ENCODE data around the gene ADAM22.

DNA sequence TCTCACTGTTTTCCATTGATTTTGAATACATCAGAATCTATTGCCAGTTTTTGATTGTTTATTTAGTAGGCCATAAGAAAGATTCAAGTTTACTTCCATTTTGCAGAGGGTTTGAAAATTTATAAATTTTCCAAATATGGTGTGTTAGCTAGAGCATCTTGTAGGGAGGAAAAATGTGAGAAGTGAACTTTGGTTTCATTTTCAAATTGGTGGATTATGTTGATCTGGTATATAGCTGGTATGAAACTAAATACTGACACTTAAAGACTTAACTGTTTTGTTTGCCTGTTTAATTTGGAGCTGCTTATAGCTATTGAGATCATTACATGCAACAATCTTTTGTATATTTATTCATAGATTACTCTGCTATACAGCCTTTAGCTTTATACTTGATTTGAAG, 108.1 kb downstream of the ADAM22 start:
- TF ChIP-seq, protein P1, sequence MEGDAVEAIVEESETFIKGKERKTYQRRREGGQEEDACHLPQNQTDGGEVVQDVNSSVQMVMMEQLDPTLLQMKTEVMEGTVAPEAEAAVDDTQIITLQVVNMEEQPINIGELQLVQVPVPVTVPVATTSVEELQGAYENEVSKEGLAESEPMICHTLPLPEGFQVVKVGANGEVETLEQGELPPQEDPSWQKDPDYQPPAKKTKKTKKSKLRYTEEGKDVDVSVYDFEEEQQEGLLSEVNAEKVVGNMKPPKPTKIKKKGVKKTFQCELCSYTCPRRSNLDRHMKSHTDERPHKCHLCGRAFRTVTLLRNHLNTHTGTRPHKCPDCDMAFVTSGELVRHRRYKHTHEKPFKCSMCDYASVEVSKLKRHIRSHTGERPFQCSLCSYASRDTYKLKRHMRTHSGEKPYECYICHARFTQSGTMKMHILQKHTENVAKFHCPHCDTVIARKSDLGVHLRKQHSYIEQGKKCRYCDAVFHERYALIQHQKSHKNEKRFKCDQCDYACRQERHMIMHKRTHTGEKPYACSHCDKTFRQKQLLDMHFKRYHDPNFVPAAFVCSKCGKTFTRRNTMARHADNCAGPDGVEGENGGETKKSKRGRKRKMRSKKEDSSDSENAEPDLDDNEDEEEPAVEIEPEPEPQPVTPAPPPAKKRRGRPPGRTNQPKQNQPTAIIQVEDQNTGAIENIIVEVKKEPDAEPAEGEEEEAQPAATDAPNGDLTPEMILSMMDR (conservative IDR thresholded peaks at IDR 0.05; ENCODE audit: low read depth, low read length): no peak
- TF ChIP-seq RAD21 (IDR thresholded peaks at IDR 0.05; ENCODE audit: low read length): no peak
- no peak for TF ChIP-seq POLR2A (IDR thresholded peaks at IDR 0.05; ENCODE audit: low read depth, low read length)
- TF ChIP-seq SMC3 (IDR thresholded peaks at IDR 0.05; ENCODE audit: low read depth, low read length): no peak
- no peak for TF ChIP-seq ELK1 (IDR thresholded peaks at IDR 0.05; ENCODE audit: borderline replicate concordance, low read depth, low read length)
- TF ChIP-seq USF2 (IDR thresholded peaks at IDR 0.05; ENCODE audit: low read depth, low read length): no peak
- no peak for TF ChIP-seq FOS (IDR thresholded peaks at IDR 0.05; ENCODE audit: low read depth, low read length)
- no peak for TF ChIP-seq CEBPB (IDR thresholded peaks at IDR 0.05; ENCODE audit: low read depth, low read length)
- TF ChIP-seq RFX5 (IDR thresholded peaks at IDR 0.05; ENCODE audit: low read depth, low read length): no peak
- no peak for TF ChIP-seq MAFK (IDR thresholded peaks at IDR 0.05; ENCODE audit: low read depth, low read length)

Data from IMR-90 (cell line).